Sigmoid colon (tissue), 7 donors: Measurements from ENCODE around the gene GPR173. TPM values are rescaled to one million over a fixed set of nuclear protein-coding genes. Genes with fewer than 3 reads are reported as not detected.

Experiments
- DNase-seq: peaks from one replicate; pipeline ENCODE4 v3.0.0-alpha.2; 2019
- H3K27ac ChIP-seq, 4 donors: fragments of 200-600 bp; sonication (generic); one replicate each; pipeline ENCODE4 v1.5.1; 2016 to 2019; ENCODE audit warnings: mild to moderate bottlenecking in 1 of 4
- H3K27me3 ChIP-seq, 3 donors: fragments of 200-600 bp; sonication (generic); one replicate each; pipeline ENCODE4 v1.5.1; 2019; ENCODE audit warnings: mild to moderate bottlenecking in 1 of 3
- H3K36me3 ChIP-seq, 4 donors: fragments of 200-600 bp; sonication (generic); one replicate each; pipeline ENCODE4 v1.5.1; 2016 to 2019
- H3K4me1 ChIP-seq, 4 donors: fragments of 200-600 bp; sonication (generic); one replicate each; pipeline ENCODE4 v1.5.1; 2017 to 2019
- H3K4me3 ChIP-seq, 4 donors: fragments of 200-600 bp; sonication (generic); one replicate each; pipeline ENCODE4 v1.5.1; 2017 to 2019; ENCODE audit warnings: mild to moderate bottlenecking in 2 of 4, moderate library complexity in 1 of 4
- H3K9me3 ChIP-seq, 4 donors: fragments of 200-600 bp in 3 of 4; sonication (generic) in 3 of 4; one replicate each; pipeline versions ENCODE4 v1.5.1 to v1.6.1; 2013 to 2019
- CTCF ChIP-seq, 4 experiments: fragments of 450-650 bp in 3 of 4; fragments of 200-600 bp in 1 of 4; IDR thresholded peaks; one replicate each; pipeline ENCODE4 v1.5.1; 2016 to 2019; ENCODE audit warnings: antibody characterized with exemption in 4 of 4, mild to moderate bottlenecking in 3 of 4, moderate library complexity in 2 of 4
- EP300 ChIP-seq, 4 donors: sonication (generic); formaldehyde crosslinking; IDR thresholded peaks; one replicate each; pipeline ENCODE4 v1.6.1; 2017; ENCODE audit warnings: antibody characterized with exemption in 4 of 4
- POLR2A ChIP-seq, 2 donors: fragments of 450-650 bp; IDR thresholded peaks; one replicate each; pipeline ENCODE4 v1.6.1; 2016; ENCODE audit warnings: antibody characterized with exemption in 2 of 2, mild to moderate bottlenecking in 2 of 2, moderate library complexity in 2 of 2
- POLR2AphosphoS5 ChIP-seq, 4 donors: sonication (generic); formaldehyde crosslinking; IDR thresholded peaks; one replicate each; pipeline ENCODE4 v1.6.1; 2017; ENCODE audit warnings: antibody characterized with exemption in 4 of 4
- WGBS, 2 donors: extraction: QIAGEN DNeasy Blood & Tissue Kit; methylation state at CpG; one replicate each; pipeline ENCODE4 v1.1.7; 2013; 5-methylcytosine and 5-hydroxymethylcytosine counted together
- intact Hi-C: fragments of 100-400 bp; cut with DNase I; formaldehyde crosslinking; loops from one replicate; pipeline ENCODE4 v1.15.1; 2023
- polyA plus RNA-seq, 3 donors: library from polyadenylated mRNA; stranded (reverse); fragments of 200-250 nt; gene quantifications; one replicate each; pipeline ENCODE4 v1.2.3, GENCODE V29; 2013
- total RNA-seq, 4 donors: library from RNA; depleted of rRNA; stranded (reverse); fragments of >200 nt; gene quantifications; one replicate each; pipeline ENCODE4 v1.1.0, GENCODE V29; 2016
- donor health status: healthy with polysubstance abuse.
- donor health status: Bipolar disorder and iron deficiency.
- donor health status: healthy.

GPR173 gene
- total and polyA plus RNA-seq, 7 donors, result 0.23 to 5.6 (median 1.6) TPM; not detected in 1

- no peak for DNase-seq
- 84 to 87% methylated on average over 5 of the region's 5 CpGs for WGBS, 2 donors
- intact Hi-C loops, result no loop called here
- Histone ChIP-seq H3K36me3 (no peaks in the 10 kb centered on the region), H3K4me1 (no peaks in the 10 kb centered on the region), H3K27ac (no peak overlapping the region), H3K27me3 (peaks cover 0 to 2% (median 0%) of the 10 kb centered on the region in 3 donors), H3K4me3 (no peak overlapping the region), H3K9me3 (no peaks in the 10 kb centered on the region)
- TF ChIP-seq POLR2A (IDR thresholded peaks at IDR 0.05) (no peak), CTCF (IDR thresholded peaks at IDR 0.05) (no peak), EP300 (IDR thresholded peaks at IDR 0.05) (no peak), POLR2AphosphoS5 (IDR thresholded peaks at IDR 0.05) (no peak)
Measured at GRCh38 chrX:53056292-53056691, 7.7 kb downstream of the GPR173 start.

DNA sequence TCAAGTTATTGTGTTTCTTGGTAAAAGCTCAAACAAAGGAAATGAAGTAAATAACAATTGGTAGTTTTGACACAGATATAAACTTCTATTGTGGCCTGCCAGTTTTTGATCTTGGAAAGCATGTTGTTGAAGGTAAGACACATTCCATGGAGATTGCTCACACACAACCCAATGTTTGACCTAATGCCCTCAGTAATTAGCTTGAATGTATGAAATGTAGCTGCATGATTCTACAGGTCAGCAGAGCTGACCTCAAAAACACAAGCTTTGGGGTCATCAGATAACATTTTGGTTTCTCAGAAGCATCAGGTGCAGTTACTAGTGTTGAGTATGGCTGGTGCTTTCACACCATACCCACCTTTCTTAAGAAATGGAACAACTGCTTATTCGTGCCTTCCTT is 16.5 kb downstream of the GPR173 start:
- Histone ChIP-seq H3K9me3 (no peaks in the 10 kb centered on the region), H3K36me3 (no peaks in the 10 kb centered on the region), H3K27ac (no peak overlapping the region), H3K4me3 (no peak overlapping the region), H3K27me3 (no peaks in the 10 kb centered on the region), H3K4me1 (no peaks in the 10 kb centered on the region)
- DNase-seq, result no peak
- intact Hi-C loops, result no loop called here
- no peak for TF ChIP-seq CTCF (IDR thresholded peaks at IDR 0.05)
- WGBS, 2 donors, result 83 to 88% methylated on average over 1 of the region's 1 CpG

DNA sequence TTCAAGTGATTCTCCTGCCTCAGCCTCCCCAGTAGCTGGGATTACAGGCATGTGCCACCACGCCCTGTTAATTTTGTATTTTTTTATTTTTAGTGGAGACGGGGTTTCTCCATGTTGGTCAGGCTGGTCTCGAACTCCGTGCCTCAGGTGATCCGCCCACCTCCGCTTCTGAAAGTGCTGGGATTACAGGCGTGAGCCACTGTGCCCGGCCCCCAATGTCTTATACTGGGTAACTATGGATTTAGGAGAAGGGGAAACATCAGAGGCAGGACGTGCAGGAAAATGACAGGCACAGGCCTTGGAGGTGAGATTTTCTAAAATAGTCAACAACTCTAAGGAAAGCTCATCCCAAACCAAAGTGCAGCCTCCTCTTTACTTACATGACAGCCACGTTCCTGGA is 22.5 kb downstream of the GPR173 start:
- 65 to 87% methylated on average over 10 of the region's 10 CpGs for WGBS, 2 donors
- Histone ChIP-seq H3K4me3 (no peak overlapping the region), H3K9me3 (no peaks in the 10 kb centered on the region), H3K27me3 (no peaks in the 10 kb centered on the region), H3K4me1 (peaks cover 0 to 8% (median 3%) of the 10 kb centered on the region in 4 donors), H3K36me3 (no peaks in the 10 kb centered on the region), H3K27ac (peak overlapping the region in 3 of 4 donors; percentile 34 to 79 (median 79))
- DNase-seq, result peak; percentile 63
- no peak for TF ChIP-seq EP300 (IDR thresholded peaks at IDR 0.05)
- no peak for TF ChIP-seq POLR2AphosphoS5 (IDR thresholded peaks at IDR 0.05)
- TF ChIP-seq CTCF (IDR thresholded peaks at IDR 0.05), result no peak
- TF ChIP-seq POLR2A (IDR thresholded peaks at IDR 0.05), result no peak
- intact Hi-C loops, result loop anchor here (1.0 kb wide), 1 partner anchor 18 kb away; no protein-coding TSS in a partner anchor

DNA sequence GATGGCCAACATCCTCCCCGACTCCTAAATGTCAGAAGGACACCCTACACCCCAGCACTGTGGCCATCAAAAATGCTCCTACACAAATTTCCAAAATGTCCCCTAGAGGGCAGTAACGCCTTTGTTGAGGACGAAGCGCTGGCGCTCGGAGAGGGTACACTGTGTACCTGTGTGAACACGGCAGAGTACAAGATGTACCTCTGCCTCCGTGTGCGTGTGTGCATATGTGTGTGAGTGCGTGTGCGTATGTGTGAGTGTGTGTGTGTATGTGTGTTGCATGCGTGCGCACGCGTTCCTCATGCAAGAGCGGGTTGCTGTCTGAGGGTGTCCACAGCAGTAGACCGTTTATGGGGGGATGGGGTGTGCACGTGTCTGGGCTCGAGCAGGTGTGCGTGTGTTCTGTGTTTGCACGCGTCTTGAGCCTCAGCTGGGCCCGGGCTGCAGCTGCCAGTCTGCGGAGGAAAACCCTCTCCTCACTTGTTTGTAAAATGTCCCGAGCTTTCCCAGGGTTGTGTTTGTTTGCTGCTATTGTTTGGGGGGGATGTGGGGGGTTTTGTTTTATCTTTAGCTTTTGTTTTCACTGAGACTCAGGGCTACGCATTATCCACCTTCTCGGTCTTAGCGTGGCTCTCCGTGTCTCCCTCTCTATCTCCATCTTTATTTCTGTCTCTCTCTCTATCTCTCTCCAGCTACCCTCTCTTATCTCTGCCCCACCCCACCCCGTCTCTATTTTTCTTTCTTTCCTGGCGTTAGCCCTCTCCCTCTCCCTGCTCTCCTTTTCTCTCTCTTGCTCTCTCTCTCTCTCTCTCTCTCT is 23.2 kb downstream of the GPR173 start:
- WGBS, 2 donors, result 1 to 2% methylated on average over 31 of the region's 31 CpGs
- Histone ChIP-seq H3K36me3 (no peaks in the 10 kb centered on the region), H3K4me3 (peak overlapping the region in 3 of 4 donors; percentile 35 to 39 (median 36)), H3K27me3 (no peaks in the 10 kb centered on the region), H3K27ac (peak overlapping the region; percentile 79 to 85 (median 81)), H3K9me3 (no peaks in the 10 kb centered on the region), H3K4me1 (peaks cover 0 to 8% (median 3%) of the 10 kb centered on the region in 4 donors)
- TF ChIP-seq CTCF (IDR thresholded peaks at IDR 0.05), result peak; percentile 51 to 67 (median 60)
- TF ChIP-seq POLR2A (IDR thresholded peaks at IDR 0.05), result no peak
- TF ChIP-seq EP300 (IDR thresholded peaks at IDR 0.05), result peak; percentile 98 to 100 (median 98)
- TF ChIP-seq POLR2AphosphoS5 (IDR thresholded peaks at IDR 0.05), result peak; percentile 88 to 94 (median 90)
- intact Hi-C loops, result loop anchor here (1.0 kb wide), 1 partner anchor 17 kb away; no protein-coding TSS in a partner anchor
- peak; percentile 94 for DNase-seq
